ENCODE measurements around the gene RAB35.

DNA sequence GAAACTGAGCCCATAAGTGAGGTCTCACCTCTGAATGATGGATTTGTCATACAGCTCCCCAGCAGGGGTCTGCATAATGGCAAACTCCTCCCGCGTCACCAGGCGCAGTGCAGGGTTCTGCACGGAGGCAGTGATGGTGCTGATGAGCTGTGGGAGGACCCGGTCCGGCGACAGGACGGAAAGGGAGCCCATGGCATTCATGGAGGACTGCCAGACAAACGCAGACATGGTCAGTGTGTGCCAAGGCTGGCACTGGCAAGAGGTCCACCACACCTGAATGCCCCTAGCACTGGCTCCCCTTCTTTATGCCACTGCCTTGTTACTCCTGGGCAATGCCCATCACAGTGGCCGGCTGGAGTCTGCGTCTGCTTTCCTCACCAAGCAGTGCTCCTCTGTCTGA, 45.3 kb upstream of the RAB35 start:
- TF ChIP-seq, protein P1, sequence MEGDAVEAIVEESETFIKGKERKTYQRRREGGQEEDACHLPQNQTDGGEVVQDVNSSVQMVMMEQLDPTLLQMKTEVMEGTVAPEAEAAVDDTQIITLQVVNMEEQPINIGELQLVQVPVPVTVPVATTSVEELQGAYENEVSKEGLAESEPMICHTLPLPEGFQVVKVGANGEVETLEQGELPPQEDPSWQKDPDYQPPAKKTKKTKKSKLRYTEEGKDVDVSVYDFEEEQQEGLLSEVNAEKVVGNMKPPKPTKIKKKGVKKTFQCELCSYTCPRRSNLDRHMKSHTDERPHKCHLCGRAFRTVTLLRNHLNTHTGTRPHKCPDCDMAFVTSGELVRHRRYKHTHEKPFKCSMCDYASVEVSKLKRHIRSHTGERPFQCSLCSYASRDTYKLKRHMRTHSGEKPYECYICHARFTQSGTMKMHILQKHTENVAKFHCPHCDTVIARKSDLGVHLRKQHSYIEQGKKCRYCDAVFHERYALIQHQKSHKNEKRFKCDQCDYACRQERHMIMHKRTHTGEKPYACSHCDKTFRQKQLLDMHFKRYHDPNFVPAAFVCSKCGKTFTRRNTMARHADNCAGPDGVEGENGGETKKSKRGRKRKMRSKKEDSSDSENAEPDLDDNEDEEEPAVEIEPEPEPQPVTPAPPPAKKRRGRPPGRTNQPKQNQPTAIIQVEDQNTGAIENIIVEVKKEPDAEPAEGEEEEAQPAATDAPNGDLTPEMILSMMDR (IDR thresholded peaks at IDR 0.05): no peak
- no peak for TF ChIP-seq POLR2AphosphoS5 (IDR thresholded peaks at IDR 0.05)

All from sigmoid colon (tissue), 4 donors.